SK-N-SH (cell line): ENCODE measurements around the gene ST7L.

Source experiments
- CTCF ChIP-seq: fragments of 200-600 bp; sonication (generic); IDR thresholded peaks from 2 replicates; pipeline ENCODE4 v1.6.1; 2017; ENCODE audit warnings: antibody characterized with exemption, mild to moderate bottlenecking, moderate library complexity
- EP300 ChIP-seq, 2 experiments: IDR thresholded peaks; 2 replicates each; pipeline versions ENCODE4 v1.4.0 to v1.6.1; 2012; ENCODE audit warnings: borderline replicate concordance in 1 of 2, low read depth in 1 of 2, low read length in 1 of 2
- EZH2phosphoT487 ChIP-seq: fragments of 200-600 bp; sonication (generic); IDR thresholded peaks from 2 replicates; pipeline ENCODE4 v1.6.1; 2017; ENCODE audit warnings: low read depth, mixed run types, mild to moderate bottlenecking, antibody characterized with exemption, moderate library complexity, borderline replicate concordance
- JUND ChIP-seq: IDR thresholded peaks from 2 replicates; pipeline ENCODE4 v1.4.0; 2012
- MAX ChIP-seq: IDR thresholded peaks from 2 replicates; pipeline ENCODE4 v1.4.0; 2012; ENCODE audit warnings: low read depth
- PBX3 ChIP-seq: IDR thresholded peaks from 2 replicates; pipeline ENCODE4; 2012
- POLR2AphosphoS5 ChIP-seq: IDR thresholded peaks from 2 replicates; pipeline ENCODE4 v1.6.1; 2012; ENCODE audit warnings: low read depth, low read length
- RCOR1 ChIP-seq: fragments of 150-350 bp; IDR thresholded peaks from 2 replicates; pipeline ENCODE4 v1.6.1; 2017; ENCODE audit warnings: antibody characterized with exemption, low read length
- REST ChIP-seq: IDR thresholded peaks from 2 replicates; pipeline ENCODE4 v1.6.1; 2012; ENCODE audit warnings: mild to moderate bottlenecking, low read depth, low read length, moderate library complexity
- RFX5 ChIP-seq: IDR thresholded peaks from 2 replicates; pipeline ENCODE4 v1.6.1; 2012; ENCODE audit warnings: mild to moderate bottlenecking, improper control_type of control experiment, low read length
- RXRA ChIP-seq: IDR thresholded peaks from 2 replicates; pipeline ENCODE4 v1.4.0; 2012; ENCODE audit warnings: low read depth, mild to moderate bottlenecking, borderline replicate concordance
- SIN3A ChIP-seq: IDR thresholded peaks from 2 replicates; pipeline ENCODE4 v1.6.1; 2012; ENCODE audit warnings: low read depth, mild to moderate bottlenecking, low read length, moderate library complexity, borderline replicate concordance
- TEAD4 ChIP-seq: IDR thresholded peaks from 2 replicates; pipeline ENCODE4 v1.4.0; 2012; ENCODE audit warnings: mild to moderate bottlenecking, borderline replicate concordance; ENCODE audit not compliant: insufficient read depth
- USF2 ChIP-seq: fragments of 150-350 bp; IDR thresholded peaks from 2 replicates; pipeline ENCODE4 v1.6.1; 2017; ENCODE audit warnings: antibody characterized with exemption, low read length, low read depth, borderline replicate concordance

GRCh38 chr1:112537456-112537855 lies 81.5 kb downstream of the ST7L start:
- TF ChIP-seq CTCF (no peak), POLR2AphosphoS5 (no peak), RXRA (no peak), RCOR1 (no peak), MAX (no peak), PBX3 (no peak), USF2 (no peak), JUND (no peak), EP300 (IDR thresholded peaks at IDR 0.05; ENCODE audit: borderline replicate concordance in 1 of 2, low read depth in 1 of 2, low read length in 1 of 2) (no peak), TEAD4 (no peak), EZH2phosphoT487 (no peak), RFX5 (no peak), REST (no peak), SIN3A (no peak)
